Measurements from ENCODE around the gene OPTN. TPM values are rescaled to one million over a fixed set of nuclear protein-coding genes. Genes with fewer than 3 reads are reported as not detected.

Gene OPTN
- total RNA-seq, 4 donors from 2014 or later = 295 to 592 (median 527) TPM

DNA sequence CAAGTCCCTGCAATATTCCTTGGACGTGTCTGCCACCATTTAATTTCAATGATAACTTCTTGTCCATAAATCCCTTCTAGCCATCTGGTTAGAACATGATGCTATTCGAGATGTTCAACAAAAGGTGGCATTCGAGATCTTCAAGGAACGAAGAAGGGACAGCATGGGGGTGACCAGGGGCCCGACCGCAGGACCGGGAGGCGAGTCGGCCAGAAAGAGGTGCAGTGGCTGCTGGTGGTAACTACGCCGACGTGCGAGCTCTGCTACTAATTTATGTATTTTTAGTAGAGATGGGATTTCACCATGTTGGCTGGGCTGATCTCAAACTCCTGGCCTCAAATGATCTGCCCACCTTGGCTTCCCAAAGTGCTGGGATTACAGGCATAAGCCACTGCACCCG, 4.7 kb downstream of the OPTN start:
- Histone ChIP-seq H3K4me1 (peaks cover 53 to 58% of the 10 kb centered on the region in 2 donors), H3K27me3 (no peaks in the 10 kb centered on the region), H3K9me3 (no peaks in the 10 kb centered on the region), H3K36me3 (peaks cover 0 to 12% of the 10 kb centered on the region in 2 donors), H3K27ac (peak overlapping the region; percentile 96 to 99 (median 98)), H3K4me3 (peak overlapping the region in 1 of 4 donors; percentile 18)
- no peak for TF ChIP-seq POLR2A (IDR thresholded peaks at IDR 0.05)
- TF ChIP-seq CTCF (IDR thresholded peaks at IDR 0.05 in 4 of 5, conservative IDR thresholded peaks at IDR 0.05 in 1 of 5) = peak in 2 of 5 experiments; percentile 11 to 17
- intact Hi-C loops (cut with DNase I; ENCODE audit: low total_unique reads) = loop anchor here (5.0 to 10.0 kb wide), 3 partner anchors 198 to 1360 kb away; partner anchors contain the start of genes ECHDC3, PHYH and SEPHS1
- in situ Hi-C loops (cut with MboI; ENCODE audit: low sequenced_read_pairs in 4 of 4) = no loop called here
- DNase-seq (peak in 1 of 2 donors; percentile 46), ATAC-seq (no peak)

DNA sequence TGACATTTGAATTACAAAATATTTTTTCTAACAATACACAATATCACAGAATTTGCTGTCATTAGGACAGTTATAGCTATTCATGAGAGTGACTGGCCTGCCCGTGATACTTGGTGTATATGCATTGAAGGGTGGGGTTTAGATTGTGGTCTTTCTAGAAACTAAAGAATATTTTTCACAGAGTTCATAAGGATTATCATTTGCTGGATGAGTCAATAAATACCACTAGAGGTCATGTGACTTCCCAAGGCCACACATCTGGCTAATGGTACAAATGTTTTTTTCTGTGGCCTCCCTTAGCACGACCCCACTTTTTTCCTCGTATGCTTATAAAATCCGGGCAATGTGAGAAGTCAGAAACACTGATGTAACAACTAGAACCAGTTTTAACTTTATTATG, 5.2 kb downstream of the OPTN start:
- Histone ChIP-seq H3K4me1 (peaks cover 57 to 62% of the 10 kb centered on the region in 2 donors), H3K36me3 (peaks cover 0 to 17% of the 10 kb centered on the region in 2 donors), H3K4me3 (peak overlapping the region in 1 of 4 donors; percentile 18), H3K27me3 (no peaks in the 10 kb centered on the region), H3K9me3 (no peaks in the 10 kb centered on the region), H3K27ac (peak overlapping the region; percentile 96 to 99 (median 98))
- intact Hi-C loops (cut with DNase I; ENCODE audit: low total_unique reads) = loop anchor here (10.0 kb wide), 1 partner anchor 1360 kb away; the partner anchor contains the start of gene ECHDC3
- TF ChIP-seq POLR2A (IDR thresholded peaks at IDR 0.05) (no peak), CTCF (IDR thresholded peaks at IDR 0.05 in 4 of 5, conservative IDR thresholded peaks at IDR 0.05 in 1 of 5) (no peak)
- in situ Hi-C loops (cut with MboI; ENCODE audit: low sequenced_read_pairs in 4 of 4) = no loop called here
- ATAC-seq (no peak), DNase-seq (no peak)

DNA sequence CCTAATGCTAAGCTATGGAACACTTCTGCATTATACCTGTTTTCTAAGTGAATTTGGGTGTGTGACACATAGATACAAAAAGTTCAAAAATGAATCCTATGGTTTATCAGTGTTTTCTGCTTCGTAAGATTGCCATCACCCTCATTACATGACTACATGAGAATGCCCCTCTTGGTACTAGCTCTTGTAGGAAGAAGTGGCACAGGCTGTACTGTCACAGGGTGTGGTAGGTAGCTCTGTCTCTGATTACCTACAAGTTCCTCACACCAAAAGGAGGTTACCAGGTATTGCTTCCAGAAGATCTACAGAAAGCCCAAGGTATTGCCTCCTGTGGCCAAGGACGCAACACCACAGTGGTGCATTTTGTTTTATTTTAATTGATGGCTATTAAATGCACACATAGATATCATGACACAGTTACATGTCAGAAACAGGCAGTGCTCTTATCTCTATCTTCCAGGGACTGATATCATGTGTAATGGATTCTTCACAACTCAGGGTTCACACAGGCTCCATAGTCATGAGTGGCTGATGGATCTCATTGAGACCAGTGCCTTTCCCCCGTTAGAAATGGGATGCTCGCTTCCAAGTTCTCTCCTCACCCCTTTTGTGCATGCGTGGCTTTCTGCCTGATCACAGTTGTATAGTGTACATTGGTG, 6.6 kb downstream of the OPTN start:
- ATAC-seq (peak; percentile 53 to 64), DNase-seq (peak; percentile 51 to 59)
- in situ Hi-C loops (cut with MboI; ENCODE audit: low sequenced_read_pairs in 4 of 4) (no loop called here), intact Hi-C loops (cut with DNase I; ENCODE audit: low total_unique reads) (loop anchor here (10.0 kb wide), 1 partner anchor 1362 kb away; the partner anchor contains the start of gene ECHDC3)
- no peaks in the 10 kb centered on the region for H3K27me3 ChIP-seq
- peak overlapping the region; percentile 96 to 99 (median 98) for H3K27ac ChIP-seq
- H3K4me1 ChIP-seq = peaks cover 65 to 67% of the 10 kb centered on the region in 2 donors
- H3K36me3 ChIP-seq = peaks cover 0 to 30% of the 10 kb centered on the region in 2 donors
- no peaks in the 10 kb centered on the region for H3K9me3 ChIP-seq
- H3K4me3 ChIP-seq = no peak overlapping the region
- TF ChIP-seq POLR2A (IDR thresholded peaks at IDR 0.05) = peak in 1 of 2 donors; percentile 12
- TF ChIP-seq CTCF (IDR thresholded peaks at IDR 0.05 in 4 of 5, conservative IDR thresholded peaks at IDR 0.05 in 1 of 5) = no peak

DNA sequence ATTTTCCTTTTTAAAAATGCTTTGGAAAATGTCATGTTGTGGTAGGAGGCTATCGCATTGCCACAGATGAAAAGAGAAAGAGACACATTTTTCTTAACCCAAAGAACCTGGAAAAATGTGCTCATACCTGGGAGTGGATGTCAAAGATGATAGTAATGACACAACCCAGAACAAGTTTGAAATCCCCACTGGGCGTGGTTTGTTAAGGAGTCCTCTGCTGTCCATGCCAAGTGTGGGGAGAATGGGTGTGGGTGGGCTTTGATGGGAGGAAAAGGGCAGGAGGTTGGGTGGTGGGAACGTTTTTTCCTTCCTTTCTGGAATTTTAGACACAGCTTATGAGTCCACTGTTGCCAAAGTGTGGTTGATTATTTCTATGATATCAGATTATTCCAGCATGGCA, 10.9 kb downstream of the OPTN start:
- ATAC-seq (no peak), DNase-seq (no peak)
- no peak for TF ChIP-seq CTCF (IDR thresholded peaks at IDR 0.05 in 4 of 5, conservative IDR thresholded peaks at IDR 0.05 in 1 of 5)
- no peak for TF ChIP-seq POLR2A (IDR thresholded peaks at IDR 0.05)
- no peaks in the 10 kb centered on the region for H3K9me3 ChIP-seq
- no peaks in the 10 kb centered on the region for H3K27me3 ChIP-seq
- in situ Hi-C loops (cut with MboI; ENCODE audit: low sequenced_read_pairs in 4 of 4) = no loop called here
- H3K27ac ChIP-seq = peak overlapping the region; percentile 52 to 99 (median 98)
- intact Hi-C loops (cut with DNase I; ENCODE audit: low total_unique reads) = no loop called here
- H3K4me3 ChIP-seq = no peak overlapping the region
- peaks cover 34 to 43% of the 10 kb centered on the region in 2 donors for H3K4me1 ChIP-seq
- H3K36me3 ChIP-seq = peaks cover 0 to 58% of the 10 kb centered on the region in 2 donors

All from gastrocnemius medialis (tissue), 4 donors.